Limb (tissue), 2 donors: Measurements from ENCODE around the gene NARF.
"Not testable (repeated sequence)": the region's sequence is repeated elsewhere in the genome, so short reads cannot be mapped to it uniquely, and the experiment has no call there.

Experiments
- DNase-seq, 2 donors: peaks; one replicate each; pipeline ENCODE4 v3.0.0-alpha.2; 2016; ENCODE audit errors: extremely low spot score in 2 of 2

Gene NARF

GRCh38 chr17:82458179-82458884 is at the start of gene NARF:
Gene NARF (plus strand): TSS chr17:82458741. CDS start chr17:82458804, 63 bp downstream.
- peak; percentile 98 to 99 for DNase-seq

- no peak for DNase-seq
These were observed 49.6 kb upstream of the NARF start for GRCh38 chr17:82408938-82409318.

GRCh38 chr17:82410014-82410716 is 48.4 kb upstream of the NARF start:
- DNase-seq = no peak

DNA sequence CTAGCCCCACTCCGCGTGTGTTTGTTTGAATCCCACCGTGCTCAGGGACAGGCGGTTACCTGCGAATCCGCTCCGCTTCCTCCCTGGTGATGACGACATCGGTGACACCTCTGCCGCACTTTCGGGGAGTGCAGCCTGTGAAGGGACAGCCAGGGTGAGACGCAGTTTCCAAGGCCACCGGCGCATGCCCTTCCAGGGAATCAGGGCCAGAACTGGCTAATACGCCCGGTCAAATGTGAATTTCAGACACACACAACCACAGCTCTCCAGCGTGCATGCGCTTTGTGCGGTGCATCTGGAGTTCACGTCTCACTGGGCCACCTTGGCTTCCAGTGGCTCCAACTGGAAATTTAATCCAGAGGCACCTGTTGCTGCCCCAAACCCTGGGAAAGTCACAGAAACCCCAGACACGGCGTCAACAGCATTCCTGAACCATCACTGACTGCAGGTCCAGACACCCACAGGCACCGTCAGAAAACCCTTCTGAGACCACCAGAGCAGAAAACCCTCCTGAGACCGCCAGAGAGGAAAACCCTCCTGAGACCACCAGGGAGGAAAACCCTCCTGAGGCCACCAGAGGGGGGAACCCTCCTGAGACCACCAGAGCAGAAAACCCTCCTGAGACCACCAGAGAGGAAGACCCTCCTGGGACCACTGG is 47.0 kb upstream of the NARF start:
- no peak for DNase-seq

GRCh38 chr17:82412081-82412480 is 46.5 kb upstream of the NARF start:
- DNase-seq = not testable (repeated sequence)

- no peak for DNase-seq
These were observed 45.7 kb upstream of the NARF start for GRCh38 chr17:82412535-82413520.

GRCh38 chr17:82414548-82415281 is 43.8 kb upstream of the NARF start:
- peak; percentile 61 to 83 for DNase-seq

DNA sequence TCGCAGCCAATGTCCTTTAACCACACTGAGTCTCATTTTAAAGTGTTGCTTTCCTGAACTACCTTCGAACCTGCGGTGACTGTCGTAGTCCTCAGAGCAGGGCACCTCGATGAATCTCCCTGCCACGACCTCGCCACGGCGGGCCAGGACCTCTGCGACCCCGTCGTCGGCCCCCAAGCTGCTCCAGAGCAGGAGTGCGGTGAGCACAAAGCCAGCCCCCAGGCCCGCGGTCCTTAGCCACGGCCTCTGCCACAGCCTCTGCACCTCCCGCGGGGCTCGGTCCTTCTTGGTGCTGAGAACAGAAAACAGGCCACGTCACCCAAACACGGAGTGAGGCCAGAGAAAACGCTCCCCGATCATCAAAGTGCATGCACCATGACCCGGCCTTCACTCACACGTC is 43.2 kb upstream of the NARF start:
- DNase-seq = no peak

GRCh38 chr17:82415786-82416185 is 42.8 kb upstream of the NARF start:
- no peak for DNase-seq

- no peak for DNase-seq
These were observed 42.3 kb upstream of the NARF start for GRCh38 chr17:82416264-82416663.

GRCh38 chr17:82416771-82417170 is 41.8 kb upstream of the NARF start:
- no peak for DNase-seq

DNA sequence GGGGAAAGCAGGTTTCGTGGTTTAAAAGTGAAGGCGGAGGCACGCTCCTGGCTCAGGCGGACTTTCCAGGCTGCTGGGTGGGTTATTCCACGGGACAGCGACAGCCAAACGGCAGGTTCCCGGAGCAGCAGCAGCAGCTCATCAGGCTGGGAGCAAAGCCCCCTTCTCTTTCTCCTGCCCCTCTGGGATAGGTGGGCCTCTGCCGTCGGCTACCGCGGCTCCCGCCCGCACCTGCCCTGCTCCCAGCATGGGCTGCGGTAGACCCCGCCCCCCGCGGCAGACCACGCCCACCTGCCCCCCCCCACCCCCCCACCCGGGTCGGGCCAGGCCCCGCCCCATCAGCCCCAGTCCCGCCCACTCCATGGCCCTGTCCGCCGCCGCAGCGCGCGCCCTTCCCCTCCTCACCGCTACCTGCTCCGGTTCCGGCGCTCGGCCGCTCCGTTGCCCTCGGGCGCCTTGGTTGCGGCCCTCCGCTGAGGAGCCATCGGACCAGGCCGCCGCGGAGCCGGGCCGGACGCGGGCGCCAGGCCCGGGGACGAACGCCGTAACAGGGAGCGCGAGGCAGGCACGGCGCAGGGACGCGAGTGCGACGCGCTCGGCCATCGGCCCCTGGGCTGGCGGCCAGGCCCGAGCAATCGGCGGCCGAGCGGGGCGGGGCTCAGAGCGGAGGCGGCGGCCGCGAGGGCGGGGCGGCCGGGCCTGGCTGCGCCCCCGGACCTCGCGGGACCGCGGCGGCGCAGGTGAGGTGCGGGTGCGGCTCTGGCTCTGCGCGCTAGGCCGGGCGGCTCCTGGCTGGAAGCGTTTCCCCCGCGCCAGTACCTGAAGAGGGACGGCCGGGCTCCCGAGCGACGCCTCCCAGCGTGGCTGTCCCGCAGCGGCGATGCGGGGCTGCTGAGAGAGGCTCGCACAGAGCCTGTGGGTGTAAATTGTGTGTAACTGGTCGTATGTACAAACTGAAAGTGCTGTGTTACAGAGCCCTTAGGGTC is 40.2 kb upstream of the NARF start, which contains the start of the genes HEXD and OGFOD3:
Gene HEXD, plus strand, starts transcription at position 347 of the 986 bp plus-strand sequence. CDS start 1,453 bp downstream, outside the sequence.
Gene OGFOD3, minus strand, starts transcription at position 586 of the 986 bp plus-strand sequence. Its CDS starts 101 bp downstream, at position 485.
- DNase-seq = peak; percentile 85 to 95

GRCh38 chr17:82419540-82419939 is 39.0 kb upstream of the NARF start:
- DNase-seq = no peak

GRCh38 chr17:82424001-82424862 is 34.3 kb upstream of the NARF start:
- DNase-seq = no peak

- DNase-seq = no peak
These were observed 33.7 kb upstream of the NARF start for GRCh38 chr17:82424863-82425159.

DNA sequence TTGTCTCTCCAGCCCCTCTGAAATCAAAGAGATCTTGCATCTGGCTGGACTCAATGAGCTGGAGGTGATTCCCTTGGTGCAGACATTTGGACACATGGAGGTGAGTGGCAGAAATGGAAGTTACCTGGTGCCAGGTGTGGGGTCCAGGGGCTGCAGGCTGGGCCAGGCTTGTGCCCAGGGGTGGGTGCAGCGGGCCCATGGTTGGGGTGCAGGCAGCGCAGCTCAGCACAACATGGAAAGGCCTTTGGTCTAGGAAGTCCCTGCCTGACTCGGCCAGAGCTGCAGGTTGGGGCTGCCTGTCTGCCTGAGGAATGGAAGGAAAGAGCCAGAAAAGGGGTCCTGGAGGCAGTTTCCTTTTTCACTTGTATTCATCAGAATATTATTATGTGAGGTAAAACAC is 30.0 kb upstream of the NARF start:
- no peak for DNase-seq

GRCh38 chr17:82429824-82430223 is 28.7 kb upstream of the NARF start:
- no peak for DNase-seq

- peak in 1 of 2 donors; percentile 20 for DNase-seq
These were observed 26.5 kb upstream of the NARF start for GRCh38 chr17:82432017-82432416.
